Measurements from ENCODE around the gene VIPR2.

GRCh38 chr7:159117366-159118196 is 27.1 kb downstream of the VIPR2 start:
- no peak for TF ChIP-seq EZH2 (IDR thresholded peaks at IDR 0.05; ENCODE audit: borderline replicate concordance, low read depth, low read length, severe bottlenecking)
- no peak for TF ChIP-seq CTCF (IDR thresholded peaks at IDR 0.05; ENCODE audit: borderline replicate concordance, extremely low read depth, low read length, poor library complexity, severe bottlenecking)
